K562 (cell line): ENCODE measurements around the gene RHOBTB3. TPM values are rescaled to one million over a fixed set of nuclear protein-coding genes. Genes with fewer than 3 reads are reported as not detected.

ENCODE experiments used
- CCAR2 ChIP-seq: fragments of 200-400 bp; formaldehyde crosslinking; IDR thresholded peaks from 2 replicates; pipeline ENCODE4 v1.6.1; 2017; ENCODE audit warnings: mild to moderate bottlenecking, low read depth, low read length
- E4F1 ChIP-seq: fragments of 250-450 bp; sonication (Bioruptor Pico); IDR thresholded peaks from 2 replicates; pipeline ENCODE4 v1.5.0; 2021; ENCODE audit warnings: mild to moderate bottlenecking, borderline replicate concordance
- ELF4 ChIP-seq: fragments of 450-650 bp; formaldehyde crosslinking; IDR thresholded peaks from 2 replicates; pipeline ENCODE4 v1.4.0; 2022; ENCODE audit warnings: missing genetic modification characterization
- ESRRB ChIP-seq: fragments of 250-450 bp; sonication (Bioruptor Pico); IDR thresholded peaks from 2 replicates; pipeline ENCODE4 v1.5.0; 2020; ENCODE audit warnings: mild to moderate bottlenecking, moderate library complexity, borderline replicate concordance
- ETV1 ChIP-seq: fragments of 450-650 bp; conservative IDR thresholded peaks from 2 replicates; pipeline ENCODE4 v1.6.1; 2016; ENCODE audit warnings: missing genetic modification characterization, control low read depth, low read depth, missing compliant biosample characterization
- KDM4B ChIP-seq, 2 experiments: fragments of 450-650 bp in 1 of 2; sonication (generic) in 1 of 2; IDR thresholded peaks; 2 replicates each; pipeline ENCODE4 v1.6.1; 2016 to 2017; ENCODE audit warnings: borderline replicate concordance in 2 of 2, antibody characterized with exemption in 1 of 2, low read depth in 1 of 2, mild to moderate bottlenecking in 1 of 2
- L3MBTL2 ChIP-seq: fragments of 450-650 bp; IDR thresholded peaks from 2 replicates; pipeline ENCODE4 v1.6.1; 2016; ENCODE audit warnings: mild to moderate bottlenecking, moderate library complexity
- NEUROD1 ChIP-seq: fragments of 150-350 bp; IDR thresholded peaks from 2 replicates; pipeline ENCODE4 v1.6.1; 2014; ENCODE audit warnings: borderline replicate concordance, low read length, low read depth; ENCODE audit not compliant: partially characterized antibody
- PHF20 ChIP-seq: fragments of 450-650 bp; IDR thresholded peaks from 2 replicates; pipeline ENCODE4 v1.6.1; 2018; ENCODE audit not compliant: partially characterized antibody
- POLR3A ChIP-seq: IDR thresholded peaks from 2 replicates; pipeline ENCODE4 v1.6.1; 2011; ENCODE audit warnings: borderline replicate concordance, mild to moderate bottlenecking, moderate library complexity; ENCODE audit not compliant: insufficient read length, insufficient read depth; ENCODE audit errors: extremely low read depth
- PTTG1 ChIP-seq: fragments of 450-650 bp; IDR thresholded peaks from 2 replicates; pipeline ENCODE4 v1.6.1; 2016; ENCODE audit warnings: low read depth, mild to moderate bottlenecking, missing genetic modification characterization, missing compliant biosample characterization
- TCF15 ChIP-seq: fragments of 250-450 bp; sonication (Bioruptor Pico); IDR thresholded peaks from 2 replicates; pipeline ENCODE4 v1.8.0; 2022; ENCODE audit warnings: moderate library complexity, mild to moderate bottlenecking, inconsistent platforms
- TEAD2 ChIP-seq: fragments of 450-650 bp; IDR thresholded peaks from 2 replicates; pipeline ENCODE4 v1.6.1; 2016; ENCODE audit warnings: missing genetic modification characterization, control low read depth, missing compliant biosample characterization
- THAP12 ChIP-seq: fragments of 250-450 bp; sonication (Bioruptor Pico); IDR thresholded peaks from 2 replicates; pipeline ENCODE4 v1.9.0; 2021; ENCODE audit warnings: mild to moderate bottlenecking, inconsistent platforms
- THRAP3 ChIP-seq: fragments of 450-650 bp; IDR thresholded peaks from 2 replicates; pipeline ENCODE4 v1.6.1; 2016; ENCODE audit warnings: mild to moderate bottlenecking, inconsistent platforms, borderline replicate concordance
- USF2 ChIP-seq: sonication (generic); formaldehyde crosslinking; IDR thresholded peaks from 2 replicates; pipeline ENCODE4 v1.5.0; 2020; ENCODE audit warnings: missing genetic modification reagents
- XRCC4 ChIP-seq: IDR thresholded peaks from one replicate; pipeline ENCODE4 v1.6.1; 2011; ENCODE audit not compliant: insufficient read depth, insufficient read length; ENCODE audit errors: extremely low read depth
- ZFP1 ChIP-seq: fragments of 450-650 bp; formaldehyde crosslinking; IDR thresholded peaks from 2 replicates; pipeline ENCODE4 v1.4.0; 2020; ENCODE audit warnings: mild to moderate bottlenecking, mixed read lengths
- ZNF324 ChIP-seq: fragments of 250-450 bp; sonication (Bioruptor Pico); IDR thresholded peaks from 2 replicates; pipeline ENCODE4 v1.4.0; 2020; ENCODE audit warnings: mild to moderate bottlenecking
- ZNF583 ChIP-seq: fragments of 250-450 bp; sonication (Bioruptor Pico); IDR thresholded peaks from 2 replicates; pipeline ENCODE4 v1.4.0; 2020
- ZNF699 ChIP-seq: fragments of 250-450 bp; sonication (Bioruptor Pico); IDR thresholded peaks from 2 replicates; pipeline ENCODE4 v1.8.0; 2021; ENCODE audit warnings: mild to moderate bottlenecking, moderate library complexity; ENCODE audit not compliant: insufficient replicate concordance
- polyA plus RNA-seq, 8 experiments: library from polyadenylated mRNA; depleted of rRNA in 4 of 8; stranded (reverse) in 5 of 8; unstranded in 3 of 8; fragments of >200 nt; fragmentation: Nextera tagmentation in 2 of 8; fragmentation: Illumina TruSeq in 1 of 8; extraction: Ambion mirVana in 2 of 8; extraction: Trizol in 1 of 8; gene quantifications; 2 replicates each; pipeline versions ENCODE4 v1.2.1 to v1.2.3, GENCODE V29; 2011 to 2014; ENCODE audit warnings: inconsistent platforms in 1 of 8, missing spikeins in 1 of 8
- total RNA-seq, 7 experiments: library from RNA; depleted of rRNA in 6 of 7; stranded (reverse); fragments of >200 nt in 6 of 7; fragmentation: Illumina TruSeq in 2 of 7; extraction: Trizol in 2 of 7; gene quantifications; 2 replicates each; pipeline versions ENCODE4 v1.2.1 to v1.2.3, GENCODE V29; 2011 to 2021; ENCODE audit warnings: low replicate concordance in 1 of 7

RHOBTB3 gene
- total and polyA plus RNA-seq, 9 of the 15 experiments (the other 6 are each of a cell fraction or from before 2014, with no cell fraction given): 39.7 to 143 (median 115) TPM

- TF ChIP-seq ELF4 (CRISPR knock-in tag) (no peak), POLR3A (no peak), THRAP3 (no peak), PHF20 (no peak), E4F1 (no peak), ETV1 (no peak), ZNF324 (0 out of 2 replicates have a peak, but pooled peaks have one; percentile 15), ZNF583 (CRISPR knock-in tag) (no peak), KDM4B (IDR thresholded peaks at IDR 0.05; ENCODE audit: borderline replicate concordance in 2 of 2, low read depth in 1 of 2) (no peak), L3MBTL2 (peak; percentile 22; the same call in 1 of the 2 replicates), THAP12 (CRISPR knock-in tag) (no peak), PTTG1 (tag) (no peak), USF2 (CRISPR knock-in tag) (no peak), ZNF699 (no peak), XRCC4 (no peak), ESRRB (CRISPR knock-in tag) (no peak), CCAR2 (no peak), TCF15 (CRISPR knock-in tag) (no peak), TEAD2 (no peak), ZFP1 (CRISPR knock-in tag) (no peak), NEUROD1 (peak; percentile 82)
Measured at GRCh38 chr5:95709967-95710650, 21.0 kb upstream of the RHOBTB3 start (continued).
